NCI-H1694 (cell line): ENCODE results near the gene CD2.

Source experiments
- DNase-seq: peaks from one replicate; lab custom pipeline; 2025; lab: John Stamatoyannopoulos, UW

The CD2 gene

DNA sequence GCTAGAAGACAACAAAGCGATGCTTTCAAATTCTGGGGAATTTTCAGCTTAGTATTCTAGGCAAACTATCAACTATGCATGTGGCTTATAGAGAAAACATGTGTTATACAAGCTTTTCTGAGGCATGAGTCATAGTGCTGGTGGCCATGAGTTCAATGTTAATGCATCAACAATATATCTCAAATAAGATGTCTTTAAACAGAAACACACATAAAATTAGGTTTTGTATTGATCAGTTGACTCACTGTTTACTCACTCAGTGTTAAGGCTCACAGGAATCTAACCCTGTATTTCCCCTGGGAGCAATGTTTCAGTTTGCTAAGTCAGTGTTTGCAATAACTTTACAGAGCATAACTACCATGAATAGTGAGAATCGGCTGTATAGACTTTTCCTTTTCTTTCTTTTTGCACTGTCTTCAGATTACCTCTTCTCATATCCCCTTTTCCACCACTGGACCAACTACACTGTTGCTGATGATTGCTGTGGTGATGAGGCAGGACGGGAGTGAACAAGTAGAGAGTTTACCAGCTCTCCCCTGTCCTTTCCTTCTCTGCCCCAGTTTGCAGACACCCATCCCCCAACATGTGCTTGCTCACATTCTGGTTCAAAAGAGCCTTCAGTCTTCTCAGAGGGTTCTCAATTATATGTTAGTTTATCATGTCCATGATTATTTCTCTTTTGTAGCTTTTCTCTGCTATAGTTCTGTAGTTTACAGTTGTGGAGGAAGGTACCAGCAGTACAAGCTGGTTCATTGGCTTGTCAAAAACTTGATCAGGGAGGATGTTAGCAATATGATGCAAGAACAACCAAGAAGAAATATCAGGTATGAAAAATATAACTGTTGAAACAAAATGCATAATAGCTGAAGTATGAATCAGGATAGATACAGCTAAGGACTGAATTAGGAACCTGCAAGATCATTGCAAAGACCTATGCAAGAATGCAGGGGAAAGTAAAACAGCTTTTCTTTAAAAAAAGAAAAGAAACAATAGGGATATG lies 23.9 kb downstream of the CD2 start:
- DNase-seq: no peak

DNA sequence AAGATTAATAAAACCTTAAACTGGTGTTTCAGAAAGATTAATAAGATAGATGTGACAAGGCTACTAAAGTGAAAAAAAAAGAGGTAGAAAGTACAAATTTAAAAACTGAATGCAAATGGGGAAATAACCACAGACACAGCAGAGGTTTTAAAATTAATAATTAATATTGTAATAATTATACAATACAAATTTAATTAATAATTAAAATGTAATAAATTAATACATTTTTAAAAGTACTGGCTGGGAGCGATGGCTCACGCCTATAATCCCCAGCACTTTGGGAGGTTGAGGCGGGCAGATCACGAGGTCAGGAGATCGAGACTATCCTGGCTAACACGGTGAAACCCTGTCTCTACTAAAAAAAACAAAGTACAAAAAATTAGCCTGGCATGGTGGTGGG lies 26.8 kb downstream of the CD2 start:
- no peak for DNase-seq

DNA sequence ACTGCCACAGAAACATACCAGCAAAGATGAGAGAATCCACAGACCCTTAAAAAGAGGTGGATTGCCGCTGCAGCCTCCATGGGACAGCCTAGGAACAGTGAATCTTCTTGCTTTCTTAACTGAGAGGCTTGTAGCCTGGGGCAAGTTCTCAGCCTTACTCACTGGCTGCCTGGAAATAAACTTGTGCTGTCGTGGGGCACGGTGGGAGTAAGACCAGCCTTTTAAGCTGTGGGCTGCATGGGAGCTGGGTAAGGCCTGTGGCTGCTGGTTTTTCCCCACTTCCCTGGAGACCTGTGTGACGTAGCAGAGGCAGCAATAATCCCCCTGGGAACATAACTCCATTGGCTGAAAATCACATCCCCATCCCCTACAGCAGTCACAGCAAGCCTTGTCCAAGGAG lies 30.8 kb downstream of the CD2 start:
- DNase-seq: no peak

DNA sequence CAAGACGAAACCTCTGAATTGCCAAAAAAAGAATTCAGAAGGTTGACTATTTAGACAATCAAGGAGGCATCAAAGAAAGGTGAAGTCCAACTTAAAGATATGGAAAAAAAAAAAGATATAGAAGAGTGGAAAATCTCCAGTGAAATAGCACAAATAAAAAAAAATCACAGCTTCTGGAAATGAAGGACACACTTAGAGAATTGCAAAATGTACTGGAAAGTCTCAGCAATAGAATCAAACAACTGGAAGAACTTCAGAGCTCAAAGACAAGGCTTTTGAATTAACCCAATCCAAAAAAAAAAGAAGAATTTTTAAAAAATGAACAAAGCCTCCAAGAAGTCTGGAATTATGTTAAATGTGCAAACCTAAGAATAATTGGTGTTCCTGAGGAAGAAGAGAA lies 31.8 kb downstream of the CD2 start:
- DNase-seq: no peak

DNA sequence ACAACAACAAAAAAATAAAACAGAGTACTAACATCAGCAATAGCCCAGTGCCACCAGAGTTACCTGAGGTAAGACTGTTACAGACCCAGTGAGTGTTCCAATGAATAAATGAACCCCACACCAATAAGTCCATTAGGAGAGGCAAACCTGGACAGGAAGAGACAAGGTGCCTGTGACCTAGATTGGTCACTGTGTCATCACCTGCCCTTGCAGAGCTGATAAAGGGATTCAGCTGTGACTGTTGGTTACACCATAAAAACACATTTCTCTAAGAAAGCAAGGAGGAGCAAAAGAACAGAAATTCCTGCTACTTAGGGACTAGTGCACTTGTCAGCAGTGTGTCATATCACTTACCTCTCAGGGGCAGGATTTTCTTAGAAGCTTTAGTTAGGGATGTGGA lies 37.5 kb downstream of the CD2 start:
- no peak for DNase-seq

DNA sequence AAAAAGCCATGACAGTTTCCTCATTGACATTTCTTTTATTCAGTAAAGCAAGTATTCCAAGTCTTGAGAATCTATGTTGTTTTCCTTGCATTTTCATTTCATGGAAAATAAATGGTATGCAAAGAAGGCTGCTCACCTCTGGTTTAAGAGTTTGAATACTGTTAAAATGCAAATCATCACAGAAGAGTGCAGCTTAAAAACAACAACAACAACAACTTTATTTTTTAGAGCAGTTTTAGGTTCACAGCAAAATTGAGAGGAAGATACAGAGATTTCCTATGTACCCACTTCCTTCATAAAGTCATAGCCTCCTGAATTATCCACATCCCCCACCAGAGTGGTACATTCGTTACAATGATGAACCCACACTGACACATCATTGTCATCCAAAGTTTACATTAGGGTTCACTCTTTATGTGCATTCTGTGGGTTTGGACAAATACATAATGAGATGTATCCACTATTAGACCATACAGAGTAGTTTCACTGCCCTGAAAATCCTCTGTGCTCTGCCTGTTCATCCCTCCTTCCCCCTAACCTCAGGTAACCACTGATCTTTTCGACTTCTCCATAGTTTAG lies 39.2 kb downstream of the CD2 start:
- no peak for DNase-seq

DNA sequence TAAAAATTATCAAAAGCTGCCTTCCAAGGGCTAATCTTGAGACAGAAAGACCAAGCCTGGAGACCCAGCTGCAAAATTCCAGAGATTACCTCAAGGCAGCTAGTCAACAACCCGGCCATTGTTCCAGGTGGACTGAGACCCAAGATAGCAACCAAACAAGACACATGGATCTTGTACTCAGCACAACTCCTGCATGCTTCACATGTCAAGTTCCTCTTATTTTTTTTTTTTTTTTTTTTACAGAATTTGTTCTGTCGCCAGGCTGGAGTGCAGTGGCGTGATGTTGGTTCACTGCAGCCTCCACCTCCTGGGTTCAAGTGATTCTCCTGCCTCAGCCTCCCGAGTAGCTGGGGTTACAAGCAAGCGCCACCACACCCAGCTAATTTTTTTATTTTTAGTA lies 40.1 kb downstream of the CD2 start:
- no peak for DNase-seq

DNA sequence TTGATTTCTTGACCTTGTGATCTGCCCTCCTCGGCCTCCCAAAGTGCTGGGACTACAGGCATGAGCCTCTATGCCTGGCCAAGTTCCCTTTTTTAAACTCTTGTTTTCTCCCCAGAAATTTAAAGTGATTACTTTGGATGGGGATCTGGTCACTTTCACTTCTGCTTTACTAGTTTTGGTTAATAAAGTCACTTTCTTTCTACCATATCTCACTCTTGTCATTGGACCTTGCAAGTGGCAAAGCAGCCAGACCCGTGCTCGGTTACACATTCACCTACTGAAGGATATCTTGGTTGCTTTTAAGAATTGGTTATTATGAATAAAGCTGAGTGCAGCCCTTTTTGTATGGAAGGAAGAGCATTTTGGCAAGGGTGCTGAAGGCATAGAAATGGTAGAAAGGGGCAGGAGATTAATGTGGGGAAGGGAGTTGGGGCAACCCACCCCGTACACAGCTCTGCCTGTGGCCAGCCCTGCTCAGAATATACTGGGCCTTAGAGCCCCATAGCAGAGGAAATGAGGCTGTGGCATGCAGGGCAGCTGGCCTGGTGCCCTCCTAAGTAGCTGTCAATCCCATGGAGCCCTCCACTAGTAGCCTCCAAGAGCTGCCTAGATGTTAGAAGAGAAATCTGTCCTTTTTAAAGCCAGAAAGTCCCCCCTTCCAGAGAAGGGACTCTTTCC lies 40.7 kb downstream of the CD2 start:
- no peak for DNase-seq

DNA sequence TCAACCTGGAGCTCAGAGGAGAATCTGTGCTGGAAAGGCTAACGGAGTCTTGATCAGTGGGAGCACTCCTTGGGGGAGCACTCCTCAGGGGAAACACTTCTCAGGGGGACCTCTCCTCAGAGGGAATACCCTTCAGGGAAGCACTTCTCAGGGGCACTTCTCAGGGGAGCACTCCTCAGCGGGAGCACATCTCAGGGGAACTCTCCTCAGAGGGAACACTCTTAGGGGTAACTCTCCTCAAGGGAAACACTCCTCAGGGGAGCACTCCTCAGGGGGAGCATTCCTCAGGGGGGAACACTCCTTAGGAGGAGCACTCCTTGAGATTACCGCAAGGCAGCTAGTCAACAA lies 41.2 kb downstream of the CD2 start:
- no peak for DNase-seq

DNA sequence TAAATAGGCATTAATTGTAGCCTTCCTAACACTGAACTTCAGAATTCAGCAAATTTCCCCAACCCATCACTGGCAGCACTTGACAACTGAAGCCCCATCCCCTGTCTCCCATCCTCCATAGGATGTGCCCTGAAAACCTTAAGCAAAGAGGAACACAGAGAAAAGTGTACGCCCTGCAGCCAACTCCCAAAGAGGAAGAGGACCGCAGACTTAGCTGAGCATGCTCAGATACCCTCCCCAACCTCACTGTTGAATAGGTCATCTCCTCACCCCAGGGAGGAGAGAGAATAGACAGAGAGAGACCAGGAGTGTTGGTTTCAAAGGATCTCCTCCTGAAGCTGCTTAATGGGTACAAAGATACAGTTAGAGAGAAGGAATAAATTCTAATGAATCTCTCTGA lies 50.5 kb downstream of the CD2 start:
- no peak for DNase-seq

DNA sequence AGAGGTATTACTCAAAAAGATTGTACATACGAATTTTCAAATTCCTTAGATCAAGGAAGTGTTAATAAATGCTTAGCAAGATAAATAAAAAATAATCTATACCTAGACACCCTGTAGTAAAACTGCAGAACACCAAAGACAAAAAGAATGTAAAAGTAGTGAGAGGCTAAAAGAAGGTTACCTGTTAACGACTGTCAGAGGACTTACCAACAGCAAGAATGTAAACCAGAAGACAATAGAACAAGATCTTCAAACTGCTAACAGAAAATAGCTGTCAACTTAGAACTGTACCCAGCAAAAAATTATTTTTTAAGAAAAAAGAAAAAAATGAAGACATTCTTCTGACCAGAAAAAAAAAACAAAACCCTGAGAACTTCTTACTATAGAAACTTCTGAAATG lies 51.2 kb downstream of the CD2 start:
- DNase-seq: no peak

DNA sequence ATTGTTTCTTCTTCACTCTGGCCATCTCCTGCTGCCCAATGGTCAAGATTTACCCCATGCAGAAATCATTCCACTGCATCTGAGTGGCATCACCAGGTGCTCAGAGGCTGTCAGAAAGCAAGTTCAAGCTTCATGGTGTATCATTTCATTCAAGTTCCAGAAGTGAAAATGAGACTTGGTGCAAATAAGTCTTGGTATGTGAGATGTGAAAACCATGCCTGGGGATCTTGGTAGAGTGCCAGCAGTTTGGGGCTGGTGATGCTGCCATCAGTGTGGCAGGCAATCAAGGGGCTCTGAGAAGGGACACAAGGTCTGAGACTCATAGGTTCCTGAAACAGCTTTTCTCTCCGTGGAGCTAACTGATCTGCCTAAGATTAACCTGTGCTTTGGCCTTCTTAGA lies 52.0 kb downstream of the CD2 start:
- no peak for DNase-seq

DNA sequence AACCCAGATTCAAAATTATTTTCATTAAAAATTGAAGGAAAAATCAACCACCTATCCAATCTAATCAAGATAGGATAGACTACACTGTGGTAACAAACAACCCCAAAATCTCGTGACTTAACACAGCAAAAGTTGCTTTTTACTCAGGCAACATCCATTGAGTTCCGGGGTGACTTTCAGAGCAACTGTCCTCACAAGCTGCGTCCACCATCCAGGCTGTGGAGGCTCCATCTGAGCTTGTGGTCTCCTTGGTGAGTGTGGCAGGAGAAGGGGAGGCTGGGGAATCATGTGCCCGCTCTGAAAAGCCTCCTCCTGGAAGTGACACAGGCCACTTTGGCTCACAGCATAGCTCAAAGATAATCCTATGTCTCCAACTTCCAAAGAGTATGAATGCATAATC lies 52.4 kb downstream of the CD2 start:
- DNase-seq: no peak

DNA sequence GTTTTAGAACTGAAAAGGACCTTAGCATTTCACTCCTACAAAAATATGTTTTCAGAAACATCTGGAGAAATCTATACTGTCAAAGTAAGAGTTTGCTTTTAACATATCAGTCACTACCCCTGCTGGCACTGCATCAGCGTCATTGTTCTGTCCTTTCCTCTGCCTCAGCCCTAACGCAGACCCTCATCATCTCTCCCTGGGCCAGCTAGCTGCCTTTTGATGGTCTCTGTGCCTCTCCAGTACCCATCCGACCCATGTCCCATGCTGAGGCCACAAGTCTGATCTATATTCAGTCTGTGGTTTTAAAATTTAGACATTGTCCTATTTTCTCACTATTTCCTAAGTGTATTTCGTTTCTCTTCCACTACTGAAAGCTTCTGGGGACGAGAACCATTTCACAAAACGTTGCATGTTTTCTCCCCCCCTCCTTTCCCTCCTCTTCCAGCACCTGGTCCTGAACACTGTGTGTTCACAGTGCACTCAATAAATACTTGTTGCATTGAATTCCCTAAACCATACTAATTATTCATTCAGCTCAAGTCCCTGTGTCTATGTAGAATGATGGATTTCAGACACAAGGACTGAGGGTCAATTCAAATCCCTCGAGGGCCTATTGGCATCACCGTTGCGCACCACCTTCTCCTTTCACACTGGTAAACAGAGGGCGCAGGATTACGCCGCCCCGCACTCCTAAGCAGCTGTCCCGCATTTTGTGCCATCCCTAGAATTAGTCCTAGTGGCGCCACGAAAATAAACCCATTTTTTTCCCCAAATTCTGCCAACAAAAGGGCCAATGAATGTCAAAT lies 53.4 kb downstream of the CD2 start:
- no peak for DNase-seq

DNA sequence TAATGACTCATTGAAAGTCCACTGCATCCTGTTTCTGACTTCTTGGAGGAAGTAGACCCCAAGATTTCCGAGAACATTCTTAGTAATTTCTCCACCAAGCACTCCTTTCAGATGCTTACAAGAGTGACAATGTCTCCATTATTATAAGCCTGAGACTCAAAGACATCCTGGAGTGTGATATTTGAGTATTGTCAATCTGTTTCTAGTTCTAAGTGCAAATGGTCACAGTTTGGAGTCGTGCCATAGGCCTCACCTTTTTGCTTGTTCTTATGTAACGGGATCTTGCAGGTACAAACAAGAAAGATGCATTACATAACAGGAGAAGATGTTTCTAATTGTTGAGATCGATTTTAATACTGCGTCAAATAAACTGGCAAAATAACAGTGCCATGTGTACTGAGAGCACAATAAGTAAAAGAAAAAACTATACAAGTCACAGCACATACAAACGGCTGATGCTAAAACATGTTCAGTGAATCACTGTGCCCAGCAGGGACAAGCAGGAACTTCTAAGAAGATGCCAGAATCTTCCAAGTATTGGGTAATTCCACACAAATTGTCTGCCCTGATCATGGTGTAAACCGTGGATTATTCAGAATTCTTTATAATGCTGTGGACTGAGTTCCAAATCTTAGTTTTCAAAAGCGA lies 54.1 kb downstream of the CD2 start:
- DNase-seq: no peak

DNA sequence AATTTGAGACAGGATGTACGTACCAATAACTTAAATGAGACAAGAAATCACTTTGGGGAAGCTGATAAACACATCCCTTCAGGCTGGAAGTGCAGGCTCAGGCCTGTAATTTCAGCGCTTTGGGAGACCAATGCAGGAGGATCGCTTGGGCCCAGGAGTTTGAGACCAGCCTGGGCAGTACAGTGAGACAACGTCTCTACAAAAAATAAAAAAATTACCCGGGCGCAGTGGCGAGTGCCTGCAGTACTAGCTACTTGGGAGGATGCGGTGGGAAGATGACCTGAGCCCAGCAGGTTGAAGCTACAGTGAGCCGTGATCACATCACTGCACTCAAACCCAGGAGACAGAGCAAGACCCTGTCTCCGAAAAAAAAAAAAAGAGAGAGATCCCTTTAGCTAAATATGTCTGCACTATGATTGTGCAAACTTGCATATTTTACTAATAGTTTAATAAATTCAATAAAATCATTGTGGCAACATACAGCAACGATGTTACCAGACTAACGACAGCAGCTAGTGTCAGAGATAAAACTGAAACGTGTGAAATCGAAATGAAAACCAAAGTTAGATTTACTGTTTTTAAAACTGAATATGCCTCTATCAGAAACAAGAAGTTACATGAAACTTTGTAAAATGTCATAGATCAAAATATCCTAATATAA lies 54.7 kb downstream of the CD2 start:
- DNase-seq: no peak

DNA sequence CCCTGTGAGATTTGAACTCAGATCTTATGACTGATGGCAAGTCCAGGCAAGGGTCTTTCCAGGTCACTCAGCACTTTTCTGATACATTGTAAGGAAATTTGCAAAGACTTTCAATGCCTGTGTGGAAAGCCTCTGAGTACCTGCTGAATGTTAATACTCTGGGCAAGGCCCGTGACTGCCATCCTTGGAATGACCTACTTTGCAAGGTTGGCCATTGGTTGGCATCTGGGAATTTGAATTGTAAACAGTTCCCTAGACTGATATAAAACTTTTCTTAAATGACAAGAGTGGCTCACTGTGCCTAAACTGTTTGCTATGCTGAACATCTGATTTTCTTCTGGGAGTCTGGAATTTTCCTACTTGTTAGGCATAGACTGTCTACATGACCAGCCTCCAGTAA lies 57.1 kb downstream of the CD2 start:
- no peak for DNase-seq

DNA sequence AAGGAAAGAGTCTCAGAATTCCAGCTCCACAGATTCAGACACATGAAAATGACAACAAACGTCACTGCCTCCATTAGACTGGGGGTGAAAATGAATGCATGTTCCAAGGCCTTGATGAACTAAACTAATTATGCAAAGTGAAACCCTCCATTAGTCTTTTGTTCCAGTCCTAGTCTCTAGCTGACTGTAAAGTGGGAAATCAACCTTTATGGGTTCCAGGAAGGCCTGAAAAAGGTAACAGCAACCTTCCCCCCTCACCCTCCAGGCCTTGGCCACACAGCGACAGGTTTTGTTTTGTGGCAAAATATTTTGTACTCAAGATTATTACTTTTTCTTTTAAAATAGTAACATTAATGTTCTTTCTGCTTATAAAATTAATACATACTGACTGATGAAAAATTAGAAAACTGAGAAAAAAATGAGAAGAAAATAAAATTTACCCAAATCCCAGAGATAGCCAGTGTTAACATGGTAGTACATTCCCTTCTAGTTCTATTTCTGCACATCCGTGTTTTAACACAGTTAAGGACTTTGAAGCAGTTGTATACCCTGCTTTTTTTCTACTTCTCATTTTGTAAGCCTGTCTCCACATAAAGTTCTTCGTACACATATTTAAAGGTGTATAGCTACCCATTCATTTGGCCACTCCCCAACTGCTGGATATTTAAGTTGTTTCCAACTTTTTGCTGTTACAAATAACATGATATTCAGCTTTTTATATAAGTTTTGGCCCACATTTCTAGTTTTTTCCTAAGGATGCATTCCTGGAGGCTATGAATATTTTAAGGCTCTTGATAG lies 60.9 kb downstream of the CD2 start:
- no peak for DNase-seq

DNA sequence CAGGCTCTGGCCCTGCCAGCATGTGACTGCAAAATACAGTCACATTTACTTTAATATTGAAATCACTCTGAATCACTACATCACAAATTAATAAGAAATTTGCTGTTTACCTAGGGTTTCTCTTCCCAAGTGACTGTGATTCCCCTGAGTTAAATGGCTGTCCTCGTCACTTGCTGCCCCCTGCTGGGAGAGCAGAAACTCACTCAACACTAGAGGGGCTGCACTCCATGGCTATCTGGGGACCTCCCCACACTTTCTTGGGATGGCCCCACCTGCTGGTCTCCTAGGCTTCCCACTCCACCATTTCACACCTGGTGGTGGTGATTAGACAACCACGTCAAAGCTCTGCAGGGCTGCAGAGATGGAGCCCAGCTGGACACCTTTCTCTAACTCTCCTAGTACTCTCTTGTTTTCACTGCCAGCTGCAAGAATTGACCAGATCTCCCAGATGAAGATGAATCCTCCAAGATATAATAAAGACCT lies 63.4 kb downstream of the CD2 start:
- peak; percentile 15 for DNase-seq
